IPS-NIHi7 (cell line): Measurements from ENCODE around the gene ARMC6.
"Not testable (repeated sequence)": the region's sequence is repeated elsewhere in the genome, so short reads cannot be mapped to it uniquely, and the experiment has no call there.

ENCODE experiments used
- DNase-seq: peaks from one replicate; pipeline ENCODE4 v3.0.0; 2012; ENCODE audit warnings: mixed read lengths; ENCODE audit errors: extremely low spot score

Gene ARMC6

GRCh38 chr19:19022380-19022961 is 10.9 kb upstream of the ARMC6 start:
- DNase-seq = no peak

GRCh38 chr19:19023376-19023775 is 10.0 kb upstream of the ARMC6 start:
- DNase-seq = not testable (repeated sequence)

- no peak for DNase-seq
Measured at GRCh38 chr19:19025861-19026260, 7.5 kb upstream of the ARMC6 start.

GRCh38 chr19:19026299-19026971 is 7.0 kb upstream of the ARMC6 start:
- DNase-seq = no peak

GRCh38 chr19:19027228-19027627 is 6.2 kb upstream of the ARMC6 start:
- DNase-seq = no peak

GRCh38 chr19:19028526-19028925 is 4.9 kb upstream of the ARMC6 start:
- no peak for DNase-seq

- no peak for DNase-seq
Measured at GRCh38 chr19:19031891-19032290, 1.5 kb upstream of the ARMC6 start.

- DNase-seq = peak; percentile 97
Measured at GRCh38 chr19:19032420-19033175, 805 bp upstream of the ARMC6 start.

- no peak for DNase-seq
Measured at GRCh38 chr19:19033176-19033425, 302 bp upstream of the ARMC6 start.

GRCh38 chr19:19034204-19034624 is 811 bp downstream of the ARMC6 start:
- DNase-seq = peak; percentile 89

GRCh38 chr19:19039901-19040300 is 6.5 kb downstream of the ARMC6 start:
- no peak for DNase-seq

GRCh38 chr19:19040417-19040816 is 7.0 kb downstream of the ARMC6 start:
- no peak for DNase-seq

- no peak for DNase-seq
Measured at GRCh38 chr19:19042732-19043280, 9.4 kb downstream of the ARMC6 start.

GRCh38 chr19:19043481-19043880 is 10.1 kb downstream of the ARMC6 start:
- no peak for DNase-seq

GRCh38 chr19:19043881-19044280 is 10.5 kb downstream of the ARMC6 start:
- no peak for DNase-seq

GRCh38 chr19:19049406-19049805 is 16.0 kb downstream of the ARMC6 start:
- DNase-seq = no peak

- no peak for DNase-seq
Measured at GRCh38 chr19:19050104-19050503, 16.7 kb downstream of the ARMC6 start.

- DNase-seq = no peak
Measured at GRCh38 chr19:19050731-19051130, 17.3 kb downstream of the ARMC6 start.

- no peak for DNase-seq
Measured at GRCh38 chr19:19051478-19052213, 18.2 kb downstream of the ARMC6 start.

GRCh38 chr19:19052921-19053320 is 19.5 kb downstream of the ARMC6 start:
- no peak for DNase-seq

- DNase-seq = peak; percentile 87
Measured at GRCh38 chr19:19053508-19054314, 20.3 kb downstream of the ARMC6 start.
